SU-DHL-6 (cell line): ENCODE data around the gene ROBO2.

Experiments used
- CTCF ChIP-seq: fragments of 200-600 bp; sonication (generic); IDR thresholded peaks from one replicate; pipeline ENCODE4 v1.5.1; 2017; ENCODE audit warnings: antibody characterized with exemption, mild to moderate bottlenecking, low read length, moderate library complexity; ENCODE audit not compliant: insufficient read depth, poor library complexity, severe bottlenecking
- EZH2phosphoT487 ChIP-seq: fragments of 200-600 bp; sonication (generic), shearing (Covaris generic); conservative IDR thresholded peaks from 2 replicates; pipeline ENCODE4 v1.6.1; 2018; ENCODE audit warnings: mild to moderate bottlenecking, antibody characterized with exemption, low read length, moderate library complexity, mixed read lengths

GRCh38 chr3:77247817-77248216, 207.9 kb downstream of the ROBO2 start:
- no peak for TF ChIP-seq CTCF
- TF ChIP-seq EZH2phosphoT487: no peak
